ENCODE measurements around the gene ZNF180. TPM values are rescaled to one million over a fixed set of nuclear protein-coding genes. Genes with fewer than 3 reads are reported as not detected.

Gene ZNF180
- 5.1 and 8.1 TPM in 2 replicates for total RNA-seq

GRCh38 chr19:44499962-44500949, at the start of gene ZNF180:
Gene ZNF180, minus strand, starts transcription at chr19:44500522. Its CDS starts 3,188 bp downstream, at chr19:44497334.

GRCh38 chr19:44529536-44529935, 29.2 kb upstream of the ZNF180 start, which contains the start of gene CEACAM20:
Gene CEACAM20, minus strand, starts transcription at chr19:44529675. Its CDS starts 166 bp downstream, at chr19:44529509.

GRCh38 chr19:44447916-44448674, 52.2 kb downstream of the ZNF180 start, which contains the start of gene ZNF229:
Gene ZNF229, minus strand, starts transcription at chr19:44448472. Its CDS starts 5,625 bp downstream, at chr19:44442847.

Other genes with a start within 250 kb of the ZNF180 start
- under 0.01 and 0.39 TPM in 2 replicates for gene ZNF233, start 240.6 kb downstream of the ZNF180 start, total RNA-seq
- 2.6 and 3.1 TPM in 2 replicates for gene ZNF235, start 195.5 kb downstream of the ZNF180 start, total RNA-seq
- gene ZNF112, start 143.8 kb downstream of the ZNF180 start, total RNA-seq: 4.4 and 5.1 TPM in 2 replicates
- 1.2 and 3.3 TPM in 2 replicates for gene ZNF285, start 98.9 kb downstream of the ZNF180 start, total RNA-seq
- gene ZNF229, start 52.0 kb downstream of the ZNF180 start, total RNA-seq: 3.7 and 4.0 TPM in 2 replicates
- not detected in 2 replicates for gene CEACAM20, start 29.2 kb upstream of the ZNF180 start, total RNA-seq
- gene IGSF23, start 113.0 kb upstream of the ZNF180 start, total RNA-seq: not detected in 2 replicates
- 23.5 and 44.6 TPM in 2 replicates for gene PVR, start 143.4 kb upstream of the ZNF180 start, total RNA-seq
- 1.1 and 1.4 TPM in 2 replicates for gene CEACAM19, start 171.0 kb upstream of the ZNF180 start, total RNA-seq
- gene CEACAM16, start 198.6 kb upstream of the ZNF180 start, total RNA-seq: not detected in 2 replicates
- 5.5 and 6.6 TPM in 2 replicates for gene BCL3, start 248.2 kb upstream of the ZNF180 start, total RNA-seq